Measurements from ENCODE around the gene TIMM10B. TPM values are rescaled to one million over a fixed set of nuclear protein-coding genes. Genes with fewer than 3 reads are reported as not detected.

Gene TIMM10B
- total and polyA plus RNA-seq, 2 of the 13 experiments (the other 11 are each of a cell fraction or from before 2014, with no cell fraction given) = 34.9 to 39.5 TPM

- TF ChIP-seq SIX1 (CRISPR knock-in tag; IDR thresholded peaks at IDR 0.05; ENCODE audit: borderline replicate concordance) = peak; percentile 73
- TF ChIP-seq NR0B2 (CRISPR knock-in tag; IDR thresholded peaks at IDR 0.05) = no peak
- peak; percentile 39 for TF ChIP-seq XRCC5 (optimal IDR thresholded peaks at IDR 0.05; ENCODE audit: low read length)
- peak; percentile 45 for TF ChIP-seq TBL1XR1 (IDR thresholded peaks at IDR 0.05; ENCODE audit: borderline replicate concordance, low read length, partially characterized antibody)
- peak; percentile 74 for TF ChIP-seq HNF4A (CRISPR knock-in tag; IDR thresholded peaks at IDR 0.05)
- peak; percentile 60; the same call in 1 of the 2 replicates for TF ChIP-seq SALL1 (CRISPR knock-in tag; IDR thresholded peaks at IDR 0.05)
- TF ChIP-seq NCOA2 (CRISPR knock-in tag; IDR thresholded peaks at IDR 0.05) = peak; percentile 93
- peak; percentile 46; the same call in 1 of the 2 replicates for TF ChIP-seq NFKBIZ (CRISPR knock-in tag; IDR thresholded peaks at IDR 0.05)
- 0 out of 2 replicates have a peak, but pooled peaks have one; percentile 37 for TF ChIP-seq DR1 (CRISPR knock-in tag; IDR thresholded peaks at IDR 0.05)
- peak; percentile 30; the same call in 1 of the 2 replicates for TF ChIP-seq FOXK1 (CRISPR knock-in tag; IDR thresholded peaks at IDR 0.05; ENCODE audit: borderline replicate concordance, low read depth)
- peak; percentile 85; the same call in 1 of the 2 replicates for TF ChIP-seq KDM6A (CRISPR knock-in tag; IDR thresholded peaks at IDR 0.05; ENCODE audit: low read depth)
- no peak for TF ChIP-seq ZBTB49 (CRISPR knock-in tag; IDR thresholded peaks at IDR 0.05; ENCODE audit: borderline replicate concordance)
- TF ChIP-seq SIX4 (CRISPR knock-in tag; IDR thresholded peaks at IDR 0.05) = peak; percentile 95
- TF ChIP-seq FOSL2 (CRISPR knock-in tag; IDR thresholded peaks at IDR 0.05) = peak; percentile 48; the same call in 1 of the 2 replicates
- TF ChIP-seq RXRB (CRISPR knock-in tag; IDR thresholded peaks at IDR 0.05; ENCODE audit: borderline replicate concordance) = peak; percentile 70; the same call in 1 of the 2 replicates
- peak; percentile 58; the same call in 1 of the 2 replicates for TF ChIP-seq TARDBP (CRISPR knock-in tag; IDR thresholded peaks at IDR 0.05)
- 0 out of 2 replicates have a peak, but pooled peaks have one; percentile 26 for TF ChIP-seq SP5 (CRISPR knock-in tag; IDR thresholded peaks at IDR 0.05; ENCODE audit: borderline replicate concordance, low read depth)
- no peak for TF ChIP-seq ZBTB39 (CRISPR knock-in tag; IDR thresholded peaks at IDR 0.05)
- TF ChIP-seq ZFP82 (CRISPR knock-in tag; IDR thresholded peaks at IDR 0.05; ENCODE audit: borderline replicate concordance) = 0 out of 2 replicates have a peak, but pooled peaks have one; percentile 18
- TF ChIP-seq HIC2 (CRISPR knock-in tag; IDR thresholded peaks at IDR 0.05; ENCODE audit: low read depth) = 0 out of 2 replicates have a peak, but pooled peaks have one; percentile 54
- TF ChIP-seq SOX6 (IDR thresholded peaks at IDR 0.05) = no peak
- peak; percentile 74 for TF ChIP-seq SOX6 (CRISPR knock-in tag; IDR thresholded peaks at IDR 0.05)
- TF ChIP-seq PPARG (CRISPR knock-in tag; conservative IDR thresholded peaks at IDR 0.05) = 0 out of 2 replicates have a peak, but pooled peaks have one; percentile 37
Observed at GRCh38 chr11:6440906-6441358, 40.4 kb upstream of the TIMM10B start, which contains the start of gene HPX (continued).
